Small intestine (tissue), 7 donors: ENCODE measurements around the gene LPCAT2. TPM values are rescaled to one million over a fixed set of nuclear protein-coding genes. Genes with fewer than 3 reads are reported as not detected.
A peak's percentile ranks its signal among the peaks of the same experiment; 100 is the strongest.

Experiments
- DNase-seq, 2 donors: peaks; one replicate each; pipeline versions ENCODE4 v3.0.0 to v3.0.0-alpha.2; 2013
- FAIRE-seq: peaks from 2 replicates; lab custom pipeline; 2012; peaks lifted over from hg19 to GRCh38; lab: Jason Lieb, UNC
- H3K27ac ChIP-seq, 3 donors: one replicate each; pipeline ENCODE4 v1.5.1; 2013; ENCODE audit warnings: low read length in 2 of 3, mild to moderate bottlenecking in 2 of 3, control low read depth in 1 of 3, inconsistent platforms in 1 of 3, low read depth in 1 of 3, moderate library complexity in 1 of 3
- H3K27me3 ChIP-seq, 3 donors: one replicate each; pipeline ENCODE4 v1.6.1; 2013; ENCODE audit warnings: low read length in 3 of 3, inconsistent platforms in 1 of 3; ENCODE audit not compliant: control insufficient read depth in 3 of 3, insufficient read depth in 3 of 3
- H3K36me3 ChIP-seq, 3 donors: one replicate each; pipeline ENCODE4 v1.6.1; 2013; ENCODE audit warnings: low read length in 3 of 3, inconsistent platforms in 1 of 3, low read depth in 1 of 3, mild to moderate bottlenecking in 1 of 3, moderate library complexity in 1 of 3; ENCODE audit not compliant: control insufficient read depth in 3 of 3, insufficient read depth in 2 of 3
- H3K4me1 ChIP-seq, 3 donors: one replicate each; pipeline ENCODE4 v1.6.1; 2013; ENCODE audit warnings: low read length in 2 of 3, inconsistent platforms in 1 of 3, low read depth in 1 of 3, mild to moderate bottlenecking in 1 of 3, moderate library complexity in 1 of 3; ENCODE audit not compliant: control insufficient read depth in 3 of 3, insufficient read depth in 2 of 3
- H3K4me3 ChIP-seq, 3 donors: one replicate each; pipeline ENCODE4 v1.5.1; 2013; ENCODE audit warnings: low read length in 3 of 3, control low read depth in 1 of 3, inconsistent platforms in 1 of 3, low read depth in 1 of 3, mild to moderate bottlenecking in 1 of 3, moderate library complexity in 1 of 3
- H3K9me3 ChIP-seq, 2 donors: one replicate each; pipeline ENCODE4 v1.6.1; 2013; ENCODE audit warnings: low read depth in 1 of 2, low read length in 1 of 2; ENCODE audit not compliant: control insufficient read depth in 2 of 2, insufficient read depth in 1 of 2
- WGBS, 3 donors: extraction: QIAGEN DNeasy Blood & Tissue Kit; methylation state at CpG; one replicate each; pipeline ENCODE4 v1.1.7; 2013; 5-methylcytosine and 5-hydroxymethylcytosine counted together
- polyA plus RNA-seq, 4 donors: library from polyadenylated mRNA; stranded (reverse) in 3 of 4; unstranded in 1 of 4; fragments of 200-250 nt in 3 of 4; fragments of 120-200 nt in 1 of 4; gene quantifications; one replicate each; pipeline versions ENCODE4 v1.2.1 to v1.2.3, GENCODE V29; 2013
- donor health status: healthy with polysubstance abuse.
- donor health status: control.
- donor health status: control.
- donor health status: Bipolar disorder and iron deficiency.
- donor health status: healthy.

The LPCAT2 gene
- polyA plus RNA-seq, 4 donors: 1.3 to 8.6 (median 4.9) TPM

- peaks cover 0 to 3% (median 0%) of the 10 kb centered on the region in 3 donors for H3K4me1 ChIP-seq
- H3K4me3 ChIP-seq: no peak overlapping the region
- no peak for DNase-seq
- H3K36me3 ChIP-seq: peaks cover 0 to 3% (median 0%) of the 10 kb centered on the region in 3 donors
- H3K27ac ChIP-seq: no peak overlapping the region
- no peak for FAIRE-seq
- peaks cover 0 to 12% (median 2%) of the 10 kb centered on the region in 3 donors for H3K27me3 ChIP-seq
- 95 to 98% (median 95%) methylated on average over 1 of the region's 1 CpG for WGBS, 3 donors
- H3K9me3 ChIP-seq: peaks cover 0 to 12% of the 10 kb centered on the region in 2 donors
Observed at GRCh38 chr16:55512941-55513340, 4.1 kb downstream of the LPCAT2 start.

- Histone ChIP-seq H3K27ac (no peak overlapping the region), H3K4me3 (no peak overlapping the region), H3K9me3 (peaks cover 0 to 12% of the 10 kb centered on the region in 2 donors), H3K27me3 (peaks cover 0 to 9% (median 2%) of the 10 kb centered on the region in 3 donors), H3K4me1 (peaks cover 0 to 2% (median 0%) of the 10 kb centered on the region in 3 donors), H3K36me3 (peaks cover 0 to 3% (median 0%) of the 10 kb centered on the region in 3 donors)
- 81 to 94% (median 84%) methylated on average over 5 of the region's 5 CpGs for WGBS, 3 donors
- FAIRE-seq (no peak), DNase-seq (no peak)
Observed at GRCh38 chr16:55513616-55514015, 4.7 kb downstream of the LPCAT2 start.

- no peak overlapping the region for H3K4me3 ChIP-seq
- no peaks in the 10 kb centered on the region for H3K27me3 ChIP-seq
- H3K36me3 ChIP-seq: peaks cover 0 to 3% (median 0%) of the 10 kb centered on the region in 3 donors
- H3K9me3 ChIP-seq: peaks cover 0 to 12% of the 10 kb centered on the region in 2 donors
- H3K27ac ChIP-seq: no peak overlapping the region
- no peak for FAIRE-seq
- H3K4me1 ChIP-seq: no peaks in the 10 kb centered on the region
- WGBS, 3 donors: 84 to 91% (median 86%) methylated on average over 1 of the region's 1 CpG
- no peak for DNase-seq
Observed at GRCh38 chr16:55515111-55515510, 6.2 kb downstream of the LPCAT2 start.

GRCh38 chr16:55521792-55522191 is 12.9 kb downstream of the LPCAT2 start:
- WGBS, 3 donors: 4 to 50% (median 7%) methylated on average over 1 of the region's 1 CpG
- H3K9me3 ChIP-seq: no peaks in the 10 kb centered on the region
- FAIRE-seq (no peak), DNase-seq (no peak)
- H3K4me3 ChIP-seq: no peak overlapping the region
- H3K27me3 ChIP-seq: no peaks in the 10 kb centered on the region
- H3K27ac ChIP-seq: no peak overlapping the region
- no peaks in the 10 kb centered on the region for H3K36me3 ChIP-seq
- H3K4me1 ChIP-seq: no peaks in the 10 kb centered on the region

GRCh38 chr16:55526441-55526840 is 17.6 kb downstream of the LPCAT2 start:
- Histone ChIP-seq H3K4me1 (no peaks in the 10 kb centered on the region), H3K27me3 (no peaks in the 10 kb centered on the region), H3K27ac (no peak overlapping the region), H3K4me3 (no peak overlapping the region), H3K9me3 (no peaks in the 10 kb centered on the region), H3K36me3 (no peaks in the 10 kb centered on the region)
- DNase-seq: no peak
- no peak for FAIRE-seq
- WGBS, 3 donors: 9 to 55% (median 16%) methylated on average over 2 of the region's 2 CpGs

- no peak overlapping the region for H3K27ac ChIP-seq
Observed at GRCh38 chr16:55527885-55528284, 19.0 kb downstream of the LPCAT2 start.

GRCh38 chr16:55529018-55529417 is 20.1 kb downstream of the LPCAT2 start:
- Histone ChIP-seq H3K36me3 (no peaks in the 10 kb centered on the region), H3K9me3 (no peaks in the 10 kb centered on the region), H3K4me3 (no peak overlapping the region), H3K27me3 (no peaks in the 10 kb centered on the region), H3K4me1 (no peaks in the 10 kb centered on the region), H3K27ac (no peak overlapping the region)
- DNase-seq: peak in 1 of 2 donors; percentile 5
- WGBS, 3 donors: 74 to 77% (median 77%) methylated on average over 2 of the region's 2 CpGs
- no peak for FAIRE-seq

More at GRCh38 chr16:55527885-55528284, 19.0 kb downstream of the LPCAT2 start:
- DNase-seq (no peak), FAIRE-seq (no peak)
- H3K36me3 ChIP-seq: no peaks in the 10 kb centered on the region
- no peaks in the 10 kb centered on the region for H3K9me3 ChIP-seq
- no peak overlapping the region for H3K4me3 ChIP-seq
- H3K4me1 ChIP-seq: no peaks in the 10 kb centered on the region
- no peaks in the 10 kb centered on the region for H3K27me3 ChIP-seq

- Histone ChIP-seq H3K9me3 (no peaks in the 10 kb centered on the region), H3K36me3 (no peaks in the 10 kb centered on the region), H3K4me3 (no peak overlapping the region), H3K27ac (no peak overlapping the region), H3K27me3 (no peaks in the 10 kb centered on the region), H3K4me1 (no peaks in the 10 kb centered on the region)
- WGBS, 3 donors: 40 to 86% (median 76%) methylated on average over 1 of the region's 1 CpG
- no peak for FAIRE-seq
- peak; percentile 25 to 51 for DNase-seq
Observed at GRCh38 chr16:55530316-55530856, 21.5 kb downstream of the LPCAT2 start.

GRCh38 chr16:55532227-55532626 is 23.4 kb downstream of the LPCAT2 start:
- Histone ChIP-seq H3K36me3 (no peaks in the 10 kb centered on the region), H3K27ac (no peak overlapping the region), H3K9me3 (no peaks in the 10 kb centered on the region), H3K27me3 (no peaks in the 10 kb centered on the region), H3K4me1 (no peaks in the 10 kb centered on the region), H3K4me3 (no peak overlapping the region)
- WGBS, 3 donors: 93 to 96% (median 96%) methylated on average over 1 of the region's 1 CpG
- DNase-seq (no peak), FAIRE-seq (no peak)
